DMS114 treated with DMSO at 0.1 percent for 48 hours (cell line): ENCODE measurements around the gene ZNF524.

Experiments
- DNase-seq: peaks from one replicate; lab custom pipeline; 2025; ENCODE audit not compliant: unreplicated experiment; lab: John Stamatoyannopoulos, UW

The ZNF524 gene

GRCh38 chr19:55641426-55642152 is 41.5 kb downstream of the ZNF524 start:
- no peak for DNase-seq

- DNase-seq = no peak
Measured at GRCh38 chr19:55642153-55643002, 42.3 kb downstream of the ZNF524 start.

- DNase-seq = peak; percentile 80
Measured at GRCh38 chr19:55643003-55643886, 43.2 kb downstream of the ZNF524 start, which contains the start of gene ZNF581. Gene ZNF581, plus strand, starts transcription at chr19:55643649. Its CDS starts 923 bp downstream, at chr19:55644572.

- DNase-seq = no peak
Measured at GRCh38 chr19:55643887-55644176, 43.7 kb downstream of the ZNF524 start.

GRCh38 chr19:55644191-55644833 is 44.2 kb downstream of the ZNF524 start:
- DNase-seq = no peak

- DNase-seq = no peak
Measured at GRCh38 chr19:55644842-55645511, 44.9 kb downstream of the ZNF524 start.

GRCh38 chr19:55645512-55645881 is 45.4 kb downstream of the ZNF524 start:
- DNase-seq = no peak

- no peak for DNase-seq
Measured at GRCh38 chr19:55646889-55647731, 47.0 kb downstream of the ZNF524 start.

GRCh38 chr19:55647732-55648584 is 47.9 kb downstream of the ZNF524 start, which contains the start of gene CCDC106:
Gene CCDC106, plus strand, starts transcription at chr19:55648212. Its CDS starts 835 bp downstream, at chr19:55649047.
- DNase-seq = peak; percentile 79

- no peak for DNase-seq
Measured at GRCh38 chr19:55648585-55649267, 48.6 kb downstream of the ZNF524 start.

- DNase-seq = no peak
Measured at GRCh38 chr19:55649268-55650125, 49.4 kb downstream of the ZNF524 start.

- DNase-seq = no peak
Measured at GRCh38 chr19:55650126-55650557, 50.1 kb downstream of the ZNF524 start.

GRCh38 chr19:55650602-55651230 is 50.6 kb downstream of the ZNF524 start:
- no peak for DNase-seq

GRCh38 chr19:55651236-55651635 is 51.1 kb downstream of the ZNF524 start:
- no peak for DNase-seq

- no peak for DNase-seq
Measured at GRCh38 chr19:55652311-55653128, 52.4 kb downstream of the ZNF524 start.
